Femur (tissue), 1 donor: ENCODE data around the gene NEK7.
"Not testable (repeated sequence)": the region's sequence is repeated elsewhere in the genome, so short reads cannot be mapped to it uniquely, and the experiment has no call there.

Source experiments
- DNase-seq: peaks from one replicate; pipeline ENCODE4 v3.0.0-alpha.2; 2017

Gene NEK7

DNA sequence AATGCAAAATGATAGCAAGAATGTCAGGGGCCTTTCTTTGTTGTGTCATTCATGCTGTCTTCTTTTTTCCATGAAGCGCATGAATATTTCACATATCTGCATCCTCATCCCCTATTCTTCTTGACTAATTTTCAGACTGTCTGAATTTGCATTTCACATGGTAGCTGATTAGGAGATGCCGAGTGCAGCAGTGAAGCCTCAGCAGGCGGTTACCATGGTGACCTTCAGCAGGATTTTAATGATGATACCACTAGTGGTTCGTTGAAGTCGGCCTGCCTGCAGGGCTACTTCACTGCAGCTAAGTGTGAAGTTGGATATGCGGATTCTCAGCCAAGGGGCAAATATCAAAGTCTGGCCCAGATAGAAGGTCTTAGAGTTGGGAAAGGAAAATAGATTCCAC lies 141.8 kb downstream of the NEK7 start:
- no peak for DNase-seq

DNA sequence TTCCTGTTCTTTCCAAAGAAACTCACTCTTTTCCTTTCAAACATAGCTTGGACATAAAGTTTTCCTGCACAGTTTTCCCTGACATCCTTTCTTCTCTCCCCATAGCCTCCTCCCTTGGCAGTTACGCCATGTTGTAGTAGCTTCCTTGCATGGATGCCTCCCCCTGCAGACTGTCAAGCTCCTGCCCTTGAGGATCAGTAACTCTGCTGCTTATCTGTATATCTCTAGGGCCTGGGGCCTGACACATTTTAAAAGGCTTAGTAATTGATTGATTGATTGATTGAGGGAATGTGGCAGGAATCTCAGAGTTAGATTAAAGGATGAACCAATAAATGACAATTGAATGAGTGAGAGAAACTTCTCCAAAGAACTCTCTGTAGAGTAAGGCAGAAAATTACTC lies 143.7 kb downstream of the NEK7 start:
- DNase-seq = no peak

DNA sequence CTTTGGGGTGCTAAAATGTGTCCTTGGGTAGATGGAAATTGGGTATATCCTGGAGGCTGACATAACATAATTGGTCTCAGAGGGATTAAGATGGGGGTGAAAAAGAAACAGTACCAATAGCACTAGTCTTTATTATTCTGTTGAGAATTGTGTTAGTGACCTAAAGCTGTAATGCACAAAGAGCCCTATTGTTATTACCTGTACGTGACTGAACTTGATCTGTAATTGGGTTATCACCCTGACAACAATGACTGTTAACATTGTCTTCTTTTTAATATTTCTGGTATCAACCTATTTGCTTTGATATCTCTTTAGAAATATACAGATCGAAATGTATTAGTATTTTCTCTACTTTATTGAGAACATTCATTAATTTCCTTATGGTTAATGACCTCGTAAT lies 147.6 kb downstream of the NEK7 start:
- no peak for DNase-seq

DNA sequence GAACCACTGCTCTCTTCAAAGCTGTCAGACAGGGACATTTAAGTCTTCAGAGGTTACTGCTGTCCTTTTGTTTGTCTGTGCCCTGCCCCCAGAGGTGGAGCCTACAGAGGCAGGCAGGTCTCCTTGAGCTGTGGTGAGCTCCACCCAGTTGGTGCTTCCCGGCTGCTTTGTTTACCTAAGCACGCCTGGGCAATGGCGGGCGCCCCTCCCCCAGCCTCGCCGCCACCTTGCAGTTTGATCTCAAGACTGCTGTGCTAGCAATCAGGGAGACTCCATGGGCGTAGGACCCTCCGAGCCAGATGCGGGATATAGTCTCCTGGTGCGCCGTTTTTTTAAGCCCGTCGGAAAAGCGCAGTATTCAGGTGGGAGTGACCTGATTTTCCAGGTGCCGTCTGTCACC lies 158.0 kb downstream of the NEK7 start:
- DNase-seq = not testable (repeated sequence)

DNA sequence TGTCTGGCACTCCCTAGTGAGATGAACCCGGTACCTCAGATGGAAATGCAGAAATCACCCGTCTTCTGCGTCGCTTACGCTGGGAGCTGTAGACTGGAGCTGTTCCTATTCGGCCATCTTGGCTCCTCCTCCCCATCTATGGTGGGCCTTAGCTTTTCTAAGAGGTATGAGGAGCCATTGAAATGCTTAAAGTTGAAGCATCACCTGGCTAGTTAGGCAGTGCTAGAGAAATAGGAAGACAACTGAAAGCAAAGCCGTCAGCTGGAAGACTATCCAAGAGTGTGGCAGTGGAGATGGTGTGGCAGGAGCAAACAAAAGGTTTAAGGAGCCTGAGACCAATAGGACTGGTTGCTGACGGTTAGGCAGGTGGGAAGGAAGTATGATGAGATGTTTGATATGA lies 158.5 kb downstream of the NEK7 start:
- not testable (repeated sequence) for DNase-seq

DNA sequence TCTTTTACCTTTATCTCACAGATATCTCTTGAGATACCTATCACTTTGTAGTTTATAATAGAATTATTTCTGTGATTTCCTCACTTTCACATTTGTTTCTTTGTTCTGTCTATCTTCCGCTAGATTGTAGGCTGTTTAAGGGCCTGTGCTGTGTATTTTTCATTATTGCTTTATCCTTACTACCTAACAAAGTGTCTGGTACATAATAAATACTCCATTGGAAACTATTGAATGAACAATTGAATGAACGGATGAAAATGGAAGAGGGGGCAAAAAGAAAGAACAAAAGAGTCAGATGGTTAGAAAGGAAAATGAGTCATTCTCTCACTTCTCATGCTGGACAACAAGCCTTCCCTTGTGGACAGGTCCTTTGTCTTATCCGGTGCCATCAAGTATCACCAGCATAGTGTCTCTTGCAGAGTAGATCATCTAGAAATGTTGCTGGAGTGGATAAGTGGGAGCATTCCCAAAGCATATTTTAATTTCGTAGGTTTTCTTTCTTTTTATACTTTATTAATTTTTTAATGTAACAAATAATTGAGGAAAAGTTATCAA lies 159.8 kb downstream of the NEK7 start:
- no peak for DNase-seq

DNA sequence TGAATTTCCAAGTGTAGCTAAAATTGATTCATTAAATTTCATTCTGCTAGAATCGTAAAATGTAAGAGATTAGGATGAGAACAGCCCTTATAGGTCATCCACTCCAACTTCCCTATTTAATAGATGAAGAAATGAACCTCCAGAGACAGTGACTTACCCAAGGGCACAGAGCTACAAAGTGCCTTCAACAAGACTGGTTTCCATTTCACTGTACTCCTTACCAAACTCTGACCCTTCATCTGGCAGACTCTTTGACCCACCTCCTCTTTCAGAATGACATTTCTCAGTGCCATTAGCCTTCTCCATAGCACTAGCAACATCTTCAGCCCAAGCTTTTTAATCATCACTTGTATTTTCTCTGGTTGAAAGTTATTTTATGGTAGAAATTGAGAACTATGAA lies 161.3 kb downstream of the NEK7 start:
- DNase-seq = no peak

DNA sequence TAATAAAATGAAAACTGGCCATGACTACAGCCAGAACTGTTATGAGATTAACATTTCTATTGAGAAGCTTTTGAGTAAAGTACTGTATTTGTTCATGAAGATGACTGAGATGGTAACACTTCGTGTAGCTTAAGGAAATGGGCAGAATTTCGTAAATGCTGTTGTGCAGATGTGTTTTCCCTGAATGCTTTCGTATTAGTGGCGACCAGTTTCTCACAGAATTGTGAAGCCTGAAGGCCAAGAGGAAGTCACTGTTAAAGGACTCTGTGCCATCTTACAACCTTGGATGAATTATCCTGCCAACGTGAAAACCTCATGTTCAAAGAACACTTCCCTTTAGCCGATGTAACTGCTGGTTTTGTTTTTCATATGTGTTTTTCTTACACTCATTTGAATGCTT lies 164.0 kb downstream of the NEK7 start:
- no peak for DNase-seq

DNA sequence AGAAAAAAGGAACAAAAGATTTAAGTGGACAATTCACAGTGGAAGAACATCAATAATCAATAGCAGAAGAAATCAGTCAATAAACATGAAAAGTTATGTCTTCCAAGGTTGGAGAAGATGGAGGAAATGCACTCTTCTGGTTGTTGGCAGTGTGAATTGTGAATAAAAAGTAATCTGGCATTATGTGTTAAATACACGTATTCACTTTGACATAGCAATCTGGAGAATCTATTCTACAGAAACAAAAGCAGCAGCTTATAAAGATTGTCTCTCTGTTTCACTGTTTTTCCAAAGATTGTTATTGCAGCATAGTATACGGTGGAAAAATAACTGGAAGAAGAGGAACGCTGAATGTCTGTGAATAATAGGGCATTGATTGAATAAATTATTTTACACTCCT lies 169.4 kb downstream of the NEK7 start:
- DNase-seq = no peak

DNA sequence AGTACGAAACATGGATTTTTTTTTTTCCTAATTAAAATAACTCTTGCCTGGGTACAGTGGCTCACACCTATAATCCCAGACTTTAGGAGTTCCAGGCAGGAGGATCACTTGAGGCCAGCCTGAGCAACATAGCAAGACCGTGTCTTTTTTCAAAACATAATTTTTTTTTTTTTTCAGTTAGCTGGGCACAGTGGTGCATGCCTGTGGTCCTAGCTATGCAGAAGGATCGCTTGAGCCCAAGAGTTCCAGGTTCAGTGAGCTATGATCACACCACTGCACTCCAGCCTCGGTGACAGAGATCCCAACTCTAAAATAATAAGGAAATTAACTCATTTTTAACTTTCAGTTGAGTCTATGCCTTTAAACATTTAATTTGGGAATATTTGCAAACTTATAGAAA lies 170.1 kb downstream of the NEK7 start:
- no peak for DNase-seq

DNA sequence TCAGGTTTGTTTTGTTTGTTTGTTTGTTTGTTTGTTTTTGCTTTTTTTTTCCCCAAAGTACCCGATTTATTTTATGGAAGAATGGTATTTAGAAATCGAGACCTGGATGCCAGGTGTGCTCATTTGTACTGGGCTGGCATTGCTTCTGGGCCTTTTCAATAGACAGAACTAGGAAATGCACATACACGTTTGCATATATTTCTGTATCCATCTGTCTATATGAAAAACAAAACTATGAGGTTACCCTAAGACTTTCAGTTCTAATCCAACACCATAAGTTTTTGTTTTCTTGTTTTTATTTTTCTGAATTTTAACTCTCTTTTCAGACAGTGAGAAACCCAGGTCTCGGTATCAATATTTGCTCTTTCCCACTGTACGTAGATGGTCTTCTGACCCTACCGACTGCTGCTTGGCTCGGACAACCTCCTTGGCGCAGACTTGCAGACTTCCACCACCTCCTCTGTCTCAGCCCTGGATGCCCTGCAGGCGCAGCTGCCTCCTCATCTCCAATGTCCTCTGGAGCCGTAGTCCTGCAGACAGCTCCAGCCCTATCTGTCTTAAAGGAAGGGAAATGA lies 171.7 kb downstream of the NEK7 start:
- DNase-seq = no peak

DNA sequence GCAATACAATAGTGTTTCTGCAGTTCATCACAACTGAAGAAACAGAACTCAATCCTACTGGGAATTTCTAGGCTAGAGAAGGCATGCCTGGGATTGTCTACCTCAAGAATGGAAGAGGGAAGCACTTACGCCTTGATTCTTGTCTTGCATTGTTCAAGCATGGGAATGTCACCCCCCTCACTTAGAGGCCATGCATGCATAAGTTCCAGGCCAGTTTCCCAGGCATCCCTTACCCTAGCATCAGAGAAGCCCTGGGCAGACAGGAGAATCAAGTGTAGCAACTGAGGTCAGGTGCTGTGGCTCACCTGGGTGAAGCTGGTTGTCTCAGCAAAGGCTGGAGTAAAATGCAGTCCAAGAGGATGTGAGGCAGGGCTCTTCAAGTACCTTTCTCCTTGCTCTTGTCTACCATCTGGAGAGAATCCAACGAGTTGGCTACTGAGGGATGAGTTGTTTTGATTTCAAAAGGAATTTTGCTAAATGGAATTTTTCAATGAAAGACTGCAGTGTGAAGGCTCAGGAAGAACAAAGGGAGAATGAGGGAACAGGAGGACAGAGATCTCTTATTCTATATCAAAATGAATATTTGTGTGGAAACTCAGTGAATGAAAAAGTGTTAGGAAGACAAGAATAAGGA lies 174.3 kb downstream of the NEK7 start:
- no peak for DNase-seq

DNA sequence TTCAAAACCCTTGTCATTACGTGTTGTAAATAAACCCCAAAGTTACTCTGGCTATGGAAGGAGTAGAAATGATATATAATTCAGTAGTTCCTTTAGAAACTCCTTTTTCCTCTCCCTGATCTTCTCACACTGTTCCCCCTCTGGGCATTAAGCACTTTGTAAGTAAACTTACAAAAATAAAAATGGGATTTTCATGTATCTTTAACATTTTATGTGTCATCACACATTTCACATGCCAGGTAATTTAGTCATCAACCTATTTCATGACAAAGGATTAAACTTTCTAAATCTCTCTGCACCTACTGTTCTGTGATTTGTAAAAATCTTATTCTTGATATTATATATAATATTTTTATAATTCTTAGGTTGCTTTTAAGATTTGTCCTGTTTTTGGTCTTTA lies 176.9 kb downstream of the NEK7 start:
- no peak for DNase-seq

DNA sequence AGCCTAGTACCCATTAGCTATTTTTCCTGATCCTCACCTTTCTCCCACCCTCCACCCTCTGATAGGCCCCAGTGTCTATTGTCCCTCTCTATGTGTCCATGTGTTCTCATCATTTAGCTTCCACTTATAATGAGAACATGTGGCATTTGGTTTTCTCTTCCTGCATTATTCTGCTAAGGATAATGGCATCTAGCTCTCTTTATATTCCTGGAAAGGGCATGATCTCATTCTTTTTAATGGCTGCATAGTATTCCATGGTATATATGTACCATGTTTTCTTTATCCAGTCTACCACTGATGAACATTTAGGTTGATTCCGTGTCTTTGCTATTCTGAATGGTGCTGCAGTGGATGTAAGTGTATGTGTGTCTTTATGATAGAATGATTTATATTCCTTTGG lies 178.9 kb downstream of the NEK7 start:
- no peak for DNase-seq

DNA sequence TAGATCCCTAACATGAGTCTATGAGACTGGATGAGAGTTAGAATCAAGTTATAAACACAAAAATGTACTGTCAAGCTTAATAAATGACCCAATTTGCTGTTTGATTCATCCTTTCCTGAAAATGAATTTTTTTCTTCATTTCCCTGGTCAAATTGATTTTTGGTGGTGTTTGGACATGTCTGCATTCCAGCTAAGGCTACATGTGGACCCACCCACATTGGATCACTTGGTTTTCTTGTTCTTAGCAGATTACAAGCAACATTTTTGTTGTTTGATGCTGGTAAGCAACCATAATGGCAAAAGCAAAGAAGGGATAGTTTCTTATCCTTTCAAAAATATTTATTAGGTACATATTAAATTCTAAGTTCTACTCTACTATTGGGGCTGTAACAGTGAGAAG lies 181.1 kb downstream of the NEK7 start:
- no peak for DNase-seq

DNA sequence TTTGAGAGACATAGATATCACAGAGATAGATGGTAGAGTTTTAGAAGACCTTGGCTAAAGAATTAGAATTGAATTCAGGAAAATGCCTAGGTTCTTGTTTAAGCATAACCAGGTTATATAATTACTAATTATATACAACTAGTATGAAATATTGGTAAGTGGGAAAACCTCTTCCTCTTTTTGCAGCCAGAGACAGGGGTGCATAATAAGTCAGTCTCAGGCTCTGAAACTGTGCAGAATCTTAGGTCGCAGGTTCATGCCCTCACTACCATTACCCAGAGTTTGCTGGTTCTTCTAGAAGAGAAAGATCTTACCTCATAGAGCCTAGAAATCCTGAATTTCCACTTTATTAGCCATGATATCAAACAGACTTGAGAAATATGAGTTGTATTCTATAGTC lies 183.3 kb downstream of the NEK7 start:
- no peak for DNase-seq

DNA sequence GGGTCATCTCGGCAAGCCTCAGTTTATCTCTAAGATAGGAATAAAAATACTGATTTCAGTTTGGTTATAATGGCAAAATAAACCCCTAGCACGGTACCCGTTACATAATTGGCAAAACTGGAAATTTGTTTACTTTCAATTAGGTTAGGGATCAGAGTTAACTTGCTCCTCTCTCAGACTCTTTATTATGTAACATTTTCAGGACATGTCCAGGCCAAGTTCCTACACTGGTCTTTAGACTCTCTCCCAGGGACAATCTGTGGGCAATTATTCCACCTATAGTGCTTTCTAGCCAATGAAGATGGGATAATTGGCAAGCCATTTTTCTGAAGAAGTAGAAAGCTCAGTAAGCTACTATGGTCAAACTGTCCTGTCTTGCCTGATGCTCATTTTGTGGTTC lies 189.4 kb downstream of the NEK7 start:
- DNase-seq = no peak

DNA sequence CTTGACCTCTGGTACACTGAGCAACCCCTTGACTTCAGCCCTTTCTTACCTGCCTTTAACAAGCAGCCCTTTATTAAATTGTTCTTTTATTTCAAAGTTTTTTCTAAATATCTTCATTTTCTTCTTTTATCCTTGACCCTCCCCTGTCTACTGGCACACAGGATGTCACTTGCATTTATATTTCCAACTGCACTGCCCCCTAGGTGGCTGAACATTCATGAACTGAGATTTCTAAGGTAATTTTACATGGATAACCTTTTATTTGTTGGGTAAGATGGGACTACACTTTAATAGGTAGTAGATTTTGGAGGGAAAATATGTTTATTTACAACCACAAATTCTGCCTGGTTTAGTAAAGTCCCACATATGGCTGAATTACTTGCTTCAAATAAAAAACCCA lies 193.7 kb downstream of the NEK7 start:
- DNase-seq = no peak

DNA sequence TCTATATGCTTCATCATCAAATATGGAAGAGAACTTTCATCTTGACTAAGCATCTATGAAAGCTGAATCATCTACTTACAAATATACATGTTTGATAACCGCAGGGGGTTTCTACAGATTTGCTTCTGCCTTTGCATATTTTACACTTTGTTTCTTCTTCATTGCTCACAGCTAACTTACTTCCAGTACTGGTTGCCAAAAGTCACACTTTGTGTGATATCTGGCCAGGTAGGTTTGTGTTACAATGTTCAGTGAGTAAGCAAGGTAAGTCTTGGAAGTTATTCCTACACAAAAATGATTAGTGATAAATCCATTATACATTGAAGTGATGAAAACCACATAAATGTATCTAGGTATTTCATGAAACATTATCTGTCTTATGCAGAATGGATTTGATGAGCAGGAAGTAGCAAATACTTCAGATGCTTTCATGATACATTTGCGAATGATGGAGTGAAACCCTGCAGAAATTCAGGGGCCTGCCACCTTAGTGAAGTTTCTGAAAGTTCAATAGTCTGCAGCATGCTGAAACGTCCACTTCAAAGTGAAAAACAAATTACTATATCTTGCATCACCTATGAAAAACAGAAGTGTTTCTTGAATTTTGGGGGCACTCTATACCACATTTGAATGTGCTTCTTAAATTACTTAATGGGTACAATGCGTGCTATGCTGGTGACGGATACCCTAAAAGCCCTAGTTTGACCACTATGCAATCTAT lies 196.3 kb downstream of the NEK7 start:
- no peak for DNase-seq

DNA sequence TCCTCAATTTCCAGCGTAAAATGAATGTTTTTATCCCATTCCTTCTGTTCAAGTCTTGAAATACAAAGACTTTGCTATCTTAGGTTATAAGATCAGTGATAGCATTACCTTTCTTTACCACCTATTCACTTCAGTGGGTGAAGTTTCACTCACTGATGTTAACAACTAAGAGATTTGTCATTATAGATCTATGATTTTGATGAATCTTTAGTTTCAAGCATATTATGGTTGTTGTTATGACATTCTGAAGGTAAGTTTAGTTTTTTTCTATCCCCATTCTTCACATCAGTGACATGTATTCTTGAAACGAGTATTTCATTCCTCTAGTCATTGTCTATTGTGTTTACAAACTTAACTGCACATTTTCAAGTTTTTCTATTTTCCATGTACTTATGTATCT lies 201.1 kb downstream of the NEK7 start:
- DNase-seq = no peak

DNA sequence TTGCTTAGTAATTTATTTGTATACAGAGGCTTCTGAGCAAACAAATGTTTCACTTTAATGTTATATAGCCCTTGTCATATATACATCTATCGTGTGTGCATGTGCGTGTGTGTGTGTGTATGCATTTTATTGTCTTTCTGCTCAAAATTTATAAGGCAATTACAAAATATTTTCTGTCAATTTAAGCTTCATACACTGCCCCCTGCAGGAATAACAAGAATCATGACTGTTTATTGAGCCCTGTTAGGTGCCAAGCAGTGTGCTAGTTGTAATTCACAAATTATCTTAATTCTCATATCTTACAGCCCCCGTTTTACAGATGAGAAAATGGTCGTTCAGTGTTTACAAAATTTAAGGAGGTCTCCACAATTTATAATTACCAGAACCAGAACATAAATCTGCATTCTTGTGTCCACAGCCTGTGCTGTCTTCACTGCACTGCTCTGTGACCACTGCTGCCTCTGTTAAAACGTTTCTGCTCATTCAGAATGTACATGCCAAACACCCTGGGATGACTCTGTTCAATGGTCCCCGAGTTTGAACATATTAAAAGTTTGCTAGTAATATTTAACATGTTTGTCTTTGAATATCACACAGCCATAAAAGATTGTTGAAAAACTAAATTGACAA lies 202.3 kb downstream of the NEK7 start:
- DNase-seq = no peak

DNA sequence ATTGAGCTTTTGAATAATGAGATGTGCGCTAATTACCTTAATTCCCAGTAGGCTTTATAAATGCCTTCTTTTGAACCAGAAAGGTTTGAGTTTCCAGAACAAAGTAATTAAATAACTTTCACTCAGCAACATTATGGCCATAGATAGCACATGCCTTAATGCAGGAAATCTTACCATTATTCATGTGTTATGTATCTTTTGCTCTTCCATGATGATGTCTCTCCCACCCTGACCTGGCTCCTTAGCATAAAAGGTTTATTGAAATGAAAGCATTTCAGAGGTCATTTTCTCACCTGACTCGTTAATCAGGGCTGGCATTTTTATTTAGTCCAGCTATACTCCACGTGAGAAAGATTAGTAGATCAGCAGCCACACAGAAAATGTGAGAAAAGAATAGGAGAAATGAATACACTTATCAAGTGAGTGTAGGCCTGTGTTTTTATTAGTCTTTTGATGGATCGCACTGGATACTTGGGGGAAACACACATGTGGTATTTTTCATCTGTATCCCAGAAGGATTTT lies 203.5 kb downstream of the NEK7 start:
- DNase-seq = no peak

DNA sequence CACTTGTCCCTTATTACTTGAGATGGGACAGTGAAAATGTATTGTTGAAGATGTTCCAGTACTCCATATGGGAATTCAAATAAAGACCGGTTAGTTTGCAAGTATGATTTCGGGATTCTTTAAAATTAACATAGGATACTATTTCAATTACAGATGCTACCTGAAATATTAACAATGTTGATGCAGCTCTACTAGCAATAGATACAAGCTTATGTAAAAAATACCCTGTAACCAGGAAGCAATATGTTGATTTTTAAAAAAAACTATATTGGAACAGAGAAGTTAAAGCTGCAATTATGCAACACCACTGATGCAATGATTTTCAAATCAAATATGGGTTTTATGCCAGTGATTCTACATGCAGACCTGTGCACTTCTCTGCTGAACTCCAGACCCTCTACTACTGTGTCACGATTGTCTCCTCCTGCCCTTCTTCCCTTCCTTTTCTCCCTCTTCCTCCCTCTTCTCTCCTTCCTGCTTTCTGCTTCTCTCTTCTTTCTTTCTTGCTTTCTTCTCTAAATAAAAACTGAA lies 204.5 kb downstream of the NEK7 start:
- DNase-seq = no peak
